Endodermal cell (in vitro differentiated cells): ENCODE measurements around the gene METRN. TPM values are rescaled to one million over a fixed set of nuclear protein-coding genes. Genes with fewer than 3 reads are reported as not detected.

Experiments used
- DNase-seq: peaks from one replicate; pipeline ENCODE4 v3.0.0-alpha.2; 2017
- H3K27ac ChIP-seq: 2 replicates; pipeline ENCODE4 v1.5.1; 2013; ENCODE audit warnings: mild to moderate bottlenecking, low read depth, low read length, moderate library complexity
- H3K27me3 ChIP-seq: 2 replicates; pipeline ENCODE4 v1.6.1; 2013; ENCODE audit warnings: mild to moderate bottlenecking, low read length, moderate library complexity; ENCODE audit not compliant: insufficient read depth, control insufficient read depth, poor library complexity, severe bottlenecking
- H3K36me3 ChIP-seq: 2 replicates; pipeline ENCODE4 v1.7.0; 2013; ENCODE audit warnings: mild to moderate bottlenecking, low read length, moderate library complexity; ENCODE audit not compliant: control insufficient read depth, insufficient read depth
- H3K4me1 ChIP-seq: one replicate; pipeline ENCODE4 v1.7.0; 2013; ENCODE audit warnings: low read length; ENCODE audit not compliant: control insufficient read depth, insufficient read depth
- H3K4me3 ChIP-seq: 2 replicates; pipeline ENCODE4 v1.5.1; 2013; ENCODE audit warnings: mild to moderate bottlenecking, low read length, moderate library complexity
- H3K9ac ChIP-seq: 2 replicates; pipeline ENCODE4 v1.6.1; 2013; ENCODE audit warnings: mild to moderate bottlenecking, low read length, moderate library complexity; ENCODE audit not compliant: poor library complexity, severe bottlenecking; ENCODE audit errors: extremely low read depth
- H3K9me3 ChIP-seq: 2 replicates; pipeline ENCODE4 v1.6.1; 2013; ENCODE audit warnings: mild to moderate bottlenecking, low read length, moderate library complexity; ENCODE audit not compliant: control insufficient read depth
- H3K27ac Mint-ChIP-seq: 2 replicates; pipeline ENCODE4 v1.8.0; 2020; ENCODE audit warnings: mixed read lengths
- H3K27me3 Mint-ChIP-seq: 2 replicates; pipeline ENCODE4 v1.8.0; 2021; ENCODE audit warnings: mild to moderate bottlenecking, mixed read lengths; ENCODE audit not compliant: insufficient read depth
- H3K36me3 Mint-ChIP-seq: 2 replicates; pipeline ENCODE4 v1.8.0; 2020; ENCODE audit warnings: low read depth, mixed read lengths
- H3K4me1 Mint-ChIP-seq: 2 replicates; pipeline ENCODE4 v1.8.0; 2020; ENCODE audit warnings: mixed read lengths
- H3K4me3 Mint-ChIP-seq: 2 replicates; pipeline ENCODE4 v1.8.0; 2020; ENCODE audit warnings: mild to moderate bottlenecking, moderate library complexity, mixed read lengths
- H3K9me3 Mint-ChIP-seq: 2 replicates; pipeline ENCODE4 v1.8.0; 2020; ENCODE audit warnings: mild to moderate bottlenecking, mixed read lengths
- WGBS, 2 experiments: methylation state at CpG; one replicate each; pipeline versions ENCODE4 v1.1.5 to v1.1.7; 2013; ENCODE audit warnings: missing lambda C conversion rate in 2 of 2, mixed read lengths in 1 of 2; ENCODE audit not compliant: insufficient coverage in 1 of 2, insufficient read length in 1 of 2; 5-methylcytosine and 5-hydroxymethylcytosine counted together
- total RNA-seq, 2 donors: library from RNA; stranded (reverse); fragmentation: NEBNext Ultra II Directional in 1 of 2; extraction: Animal tissue kit (Norgen Biotek cat#: 25700) in 1 of 2; gene quantifications; 2 replicates in 1 of 2; 3 replicates in 1 of 2; pipeline ENCODE4 v1.2.1, GENCODE V29; 2021
- TF ChIP-seq, protein P1 (sequence below): fragments of 200-600 bp; sonication (generic); conservative IDR thresholded peaks from 2 replicates; pipeline ENCODE4 v1.5.0; 2021; ENCODE audit warnings: antibody characterized with exemption, mild to moderate bottlenecking

The METRN gene
- total RNA-seq, 2 donors from 2014 or later = 33.4 to 38.5 TPM

DNA sequence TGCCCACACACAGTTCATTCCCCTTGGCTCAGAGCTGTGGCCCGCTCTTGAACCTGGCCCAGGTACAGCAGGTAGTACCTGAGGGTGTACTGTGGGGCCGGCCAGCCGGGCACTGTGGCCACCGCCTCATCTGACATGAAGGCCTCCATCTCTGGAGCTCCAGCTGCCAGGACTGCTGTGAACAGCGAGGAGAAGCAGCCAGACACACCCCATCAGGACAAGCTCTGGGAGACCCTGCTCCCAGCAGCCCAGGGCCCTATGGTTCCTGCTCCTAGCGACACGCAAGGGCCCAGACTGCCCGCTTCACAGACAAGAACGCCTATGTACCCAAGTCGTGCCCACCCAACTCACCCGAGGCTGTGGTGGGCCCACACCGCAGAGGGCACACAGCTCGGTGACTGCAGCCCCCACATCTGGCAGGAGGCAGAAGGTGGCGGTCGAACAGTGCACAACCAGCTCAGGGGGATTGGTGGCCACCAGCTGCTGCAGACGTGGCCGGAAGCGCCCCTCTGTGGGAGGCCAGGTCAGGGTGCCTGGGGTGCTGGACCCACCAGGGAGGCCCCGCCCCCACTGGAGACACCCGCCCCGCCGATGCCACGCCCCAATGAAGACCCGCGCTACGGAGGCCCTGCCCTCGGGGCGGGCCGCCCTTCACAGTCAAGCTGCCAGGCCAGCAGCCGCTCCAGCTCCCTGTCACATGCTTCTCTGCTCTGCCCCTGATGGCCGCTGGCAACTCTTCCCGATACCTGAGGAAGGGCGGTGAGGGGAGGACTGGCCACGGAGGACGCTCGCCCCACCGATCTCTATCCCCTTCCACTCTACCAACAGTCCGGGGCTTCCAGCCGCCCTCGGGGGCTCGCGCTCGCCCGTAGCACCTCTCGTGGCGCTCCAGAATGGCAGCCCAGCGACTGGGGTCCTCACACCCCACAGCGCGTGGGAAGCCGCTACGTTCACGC is 35.8 kb upstream of the METRN start:
- 37 to 59% methylated on average over 20 to 52 of the region's 52 CpGs for WGBS, 2 experiments
- Histone ChIP-seq H3K9ac (no peak overlapping the region), H3K36me3 (peaks cover 27% of the 10 kb centered on the region), H3K4me3 (no peak overlapping the region), H3K27ac (peak overlapping the region; percentile 70), H3K27me3 (no peaks in the 10 kb centered on the region), H3K4me1 (peaks cover 18% of the 10 kb centered on the region), H3K9me3 (no peaks in the 10 kb centered on the region)
- peaks cover 19% of the 10 kb centered on the region for H3K36me3 Mint-ChIP-seq
- peak overlapping the region; percentile 70 for H3K27ac Mint-ChIP-seq
- no peaks in the 10 kb centered on the region for H3K27me3 Mint-ChIP-seq
- no peaks in the 10 kb centered on the region for H3K9me3 Mint-ChIP-seq
- H3K4me3 Mint-ChIP-seq = peak overlapping the region; percentile 73
- DNase-seq = peak; percentile 90
- peaks cover 23% of the 10 kb centered on the region for H3K4me1 Mint-ChIP-seq
- TF ChIP-seq, protein P1, sequence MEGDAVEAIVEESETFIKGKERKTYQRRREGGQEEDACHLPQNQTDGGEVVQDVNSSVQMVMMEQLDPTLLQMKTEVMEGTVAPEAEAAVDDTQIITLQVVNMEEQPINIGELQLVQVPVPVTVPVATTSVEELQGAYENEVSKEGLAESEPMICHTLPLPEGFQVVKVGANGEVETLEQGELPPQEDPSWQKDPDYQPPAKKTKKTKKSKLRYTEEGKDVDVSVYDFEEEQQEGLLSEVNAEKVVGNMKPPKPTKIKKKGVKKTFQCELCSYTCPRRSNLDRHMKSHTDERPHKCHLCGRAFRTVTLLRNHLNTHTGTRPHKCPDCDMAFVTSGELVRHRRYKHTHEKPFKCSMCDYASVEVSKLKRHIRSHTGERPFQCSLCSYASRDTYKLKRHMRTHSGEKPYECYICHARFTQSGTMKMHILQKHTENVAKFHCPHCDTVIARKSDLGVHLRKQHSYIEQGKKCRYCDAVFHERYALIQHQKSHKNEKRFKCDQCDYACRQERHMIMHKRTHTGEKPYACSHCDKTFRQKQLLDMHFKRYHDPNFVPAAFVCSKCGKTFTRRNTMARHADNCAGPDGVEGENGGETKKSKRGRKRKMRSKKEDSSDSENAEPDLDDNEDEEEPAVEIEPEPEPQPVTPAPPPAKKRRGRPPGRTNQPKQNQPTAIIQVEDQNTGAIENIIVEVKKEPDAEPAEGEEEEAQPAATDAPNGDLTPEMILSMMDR = no peak

DNA sequence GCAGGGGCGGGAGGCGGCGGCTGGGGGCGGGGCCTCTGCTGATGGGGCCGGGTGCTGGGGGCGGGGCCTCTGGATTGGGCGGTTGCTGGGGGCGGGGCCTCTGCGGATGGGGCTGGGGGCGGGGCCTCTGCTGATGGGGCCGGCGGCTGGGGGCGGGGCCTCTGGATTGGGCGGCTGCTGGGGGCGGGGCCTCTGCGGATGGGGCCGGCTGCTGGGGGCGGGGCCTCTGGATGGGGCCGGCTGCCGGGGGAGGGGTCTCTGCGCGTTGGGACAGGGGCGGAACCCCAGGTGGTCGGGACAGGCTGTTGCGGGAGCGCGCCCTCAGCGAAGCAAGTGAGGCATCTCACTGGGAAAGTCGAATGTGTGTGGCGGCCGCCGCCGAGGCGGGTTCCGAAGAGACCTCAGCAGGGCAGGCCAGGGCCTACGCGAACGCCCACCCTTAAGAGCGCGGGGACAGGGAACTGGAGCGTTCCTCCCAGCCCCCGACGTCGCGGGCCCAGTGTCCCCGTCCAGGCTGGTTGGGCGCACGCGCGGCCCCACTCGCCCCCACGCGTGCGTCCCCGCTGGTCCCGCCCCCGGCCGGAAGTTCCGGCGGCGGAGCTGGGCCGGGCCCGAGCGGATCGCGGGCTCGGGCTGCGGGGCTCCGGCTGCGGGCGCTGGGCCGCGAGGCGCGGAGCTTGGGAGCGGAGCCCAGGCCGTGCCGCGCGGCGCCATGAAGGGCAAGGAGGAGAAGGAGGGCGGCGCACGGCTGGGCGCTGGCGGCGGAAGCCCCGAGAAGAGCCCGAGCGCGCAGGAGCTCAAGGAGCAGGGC is 34.9 kb upstream of the METRN start, which contains the start of gene STUB1:
STUB1 (plus strand) TSS at position 597 of the 811 bp plus-strand sequence; CDS start at position 713, 116 bp downstream.
- Mint-ChIP-seq H3K4me3 (peak within 1 kb of the TSS; percentile 73), H3K27ac (peak within 1 kb of the TSS; percentile 91), H3K9me3 (no peaks in the 10 kb centered on the region), H3K36me3 (peaks cover 19% of the 10 kb centered on the region), H3K27me3 (no peaks in the 10 kb centered on the region), H3K4me1 (peaks cover 19% of the 10 kb centered on the region)
- peaks cover 24% of the 10 kb centered on the region for H3K36me3 ChIP-seq
- 0 to 1% methylated on average over 24 to 87 of the region's 91 CpGs for WGBS, 2 experiments
- H3K4me3 ChIP-seq = peak within 1 kb of the TSS; percentile 91
- no peaks in the 10 kb centered on the region for H3K9me3 ChIP-seq
- H3K9ac ChIP-seq = peak within 1 kb of the TSS; percentile 76
- H3K27me3 ChIP-seq = no peaks in the 10 kb centered on the region
- peak within 1 kb of the TSS; percentile 70 for H3K27ac ChIP-seq
- TF ChIP-seq, protein P1 = no peak
- H3K4me1 ChIP-seq = peaks cover 18% of the 10 kb centered on the region
- DNase-seq = peak; percentile 99

DNA sequence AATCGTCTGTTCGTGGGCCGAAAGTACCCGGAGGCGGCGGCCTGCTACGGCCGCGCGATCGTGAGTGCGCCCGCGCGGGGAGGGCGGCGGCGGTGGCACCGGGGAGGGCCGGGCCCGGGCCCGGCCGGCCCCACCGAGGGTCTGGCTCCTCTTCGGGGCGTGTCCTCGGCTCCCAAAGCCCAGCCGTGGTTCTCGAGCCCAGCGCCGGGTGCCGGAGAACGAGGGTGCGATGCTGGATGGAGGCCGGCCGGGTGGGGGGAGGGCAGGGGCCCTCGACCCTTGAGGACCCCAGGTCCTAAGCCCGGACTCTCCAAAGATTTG is 34.3 kb upstream of the METRN start:
- H3K27me3 ChIP-seq = no peaks in the 10 kb centered on the region
- WGBS, 2 experiments = 0% methylated on average over 12 to 38 of the region's 38 CpGs
- Mint-ChIP-seq H3K27me3 (no peaks in the 10 kb centered on the region), H3K27ac (peak overlapping the region; percentile 48), H3K36me3 (peaks cover 22% of the 10 kb centered on the region), H3K9me3 (no peaks in the 10 kb centered on the region), H3K4me1 (peaks cover 17% of the 10 kb centered on the region), H3K4me3 (peak overlapping the region; percentile 73)
- TF ChIP-seq, protein P1 = no peak
- peaks cover 27% of the 10 kb centered on the region for H3K36me3 ChIP-seq
- H3K4me1 ChIP-seq = peaks cover 18% of the 10 kb centered on the region
- peak overlapping the region; percentile 91 for H3K4me3 ChIP-seq
- H3K9me3 ChIP-seq = no peaks in the 10 kb centered on the region
- DNase-seq = peak; percentile 63
- peak overlapping the region; percentile 76 for H3K9ac ChIP-seq
- peak overlapping the region; percentile 17 for H3K27ac ChIP-seq
